GDM1 (cell line): ENCODE data around the gene ACTR1A.

ENCODE experiments used
- DNase-seq: peaks from one replicate; lab custom pipeline; 2025; lab: John Stamatoyannopoulos, UW

The ACTR1A gene

GRCh38 chr10:102453502-102453901, 49.0 kb downstream of the ACTR1A start:
- DNase-seq: no peak

GRCh38 chr10:102452672-102453340, 49.7 kb downstream of the ACTR1A start:
- no peak for DNase-seq

GRCh38 chr10:102451105-102451969, 51.2 kb downstream of the ACTR1A start, which contains the start of gene C10orf95:
TSS of gene C10orf95 (minus strand) at chr10:102451543. CDS start at chr10:102451093, 450 bp downstream.
- DNase-seq: no peak

GRCh38 chr10:102450374-102451104, 52.0 kb downstream of the ACTR1A start:
- DNase-seq: peak; percentile 93

- DNase-seq: peak; percentile 41
Measured at GRCh38 chr10:102450124-102450373, 52.5 kb downstream of the ACTR1A start.

- DNase-seq: peak; percentile 62
Measured at GRCh38 chr10:102449321-102450123, 53.0 kb downstream of the ACTR1A start.

- no peak for DNase-seq
Measured at GRCh38 chr10:102444851-102445250, 57.7 kb downstream of the ACTR1A start.

- peak; percentile 23 for DNase-seq
Measured at GRCh38 chr10:102438374-102438773, 64.1 kb downstream of the ACTR1A start.

GRCh38 chr10:102437515-102437914, 65.0 kb downstream of the ACTR1A start:
- DNase-seq: no peak

- no peak for DNase-seq
Measured at GRCh38 chr10:102436312-102436711, 66.2 kb downstream of the ACTR1A start.

- DNase-seq: peak; percentile 77
Measured at GRCh38 chr10:102435529-102436233, 66.8 kb downstream of the ACTR1A start.

- DNase-seq: no peak
Measured at GRCh38 chr10:102435133-102435497, 67.4 kb downstream of the ACTR1A start.

GRCh38 chr10:102434394-102435132, 67.9 kb downstream of the ACTR1A start:
- peak; percentile 43 for DNase-seq

- peak; percentile 33 for DNase-seq
Measured at GRCh38 chr10:102433619-102434046, 68.9 kb downstream of the ACTR1A start.

GRCh38 chr10:102432162-102432950, 70.2 kb downstream of the ACTR1A start, which contains the start of gene CUEDC2:
TSS of gene CUEDC2 (minus strand) at chr10:102432574. CDS start at chr10:102425188, 7,386 bp downstream.
- DNase-seq: peak; percentile 94

- DNase-seq: no peak
Measured at GRCh38 chr10:102431452-102432124, 70.9 kb downstream of the ACTR1A start.

GRCh38 chr10:102429468-102429867, 73.0 kb downstream of the ACTR1A start:
- no peak for DNase-seq
